ENCODE data around the gene EGFR. TPM values are rescaled to one million over a fixed set of nuclear protein-coding genes. Genes with fewer than 3 reads are reported as not detected.

The EGFR gene
- total and polyA plus RNA-seq, 12 donors, result 7.0 to 111 (median 71.6) TPM

DNA sequence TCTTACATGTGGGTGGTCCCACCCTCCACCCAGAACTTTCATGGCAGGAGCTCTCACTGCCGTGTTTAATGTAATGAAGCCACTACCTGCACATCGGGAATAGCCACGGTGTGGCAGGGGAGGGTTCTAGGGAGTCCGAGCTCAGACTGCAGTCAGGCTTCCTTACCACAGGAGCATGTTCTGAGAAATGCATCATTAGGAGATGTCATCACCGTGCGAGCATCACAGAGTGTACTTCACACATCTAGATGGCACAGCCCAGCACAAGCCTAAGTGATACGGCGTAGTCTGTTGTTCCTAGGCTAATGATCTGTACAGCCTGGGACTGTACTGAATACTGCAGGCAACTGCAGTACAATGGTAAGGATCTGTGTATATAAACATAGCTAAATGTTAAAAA lies 193.4 kb downstream of the EGFR start:
- H3K4me3 ChIP-seq, result no peak overlapping the region
- no peak overlapping the region for H3K27ac ChIP-seq
- 78 to 87% (median 82%) methylated on average over 4 to 8 of the region's 8 CpGs for WGBS, 4 donors
- H3K36me3 ChIP-seq (replicated peaks in 1 of 2), result no peaks in the 10 kb centered on the region
- no peak for DNase-seq
- H3K27me3 ChIP-seq, result no peaks in the 10 kb centered on the region
- intact Hi-C loops (cut with DNase I), result no loop called here
- no peaks in the 10 kb centered on the region for H3K9me3 ChIP-seq (replicated peaks in 1 of 3)
- TF ChIP-seq, protein P1, sequence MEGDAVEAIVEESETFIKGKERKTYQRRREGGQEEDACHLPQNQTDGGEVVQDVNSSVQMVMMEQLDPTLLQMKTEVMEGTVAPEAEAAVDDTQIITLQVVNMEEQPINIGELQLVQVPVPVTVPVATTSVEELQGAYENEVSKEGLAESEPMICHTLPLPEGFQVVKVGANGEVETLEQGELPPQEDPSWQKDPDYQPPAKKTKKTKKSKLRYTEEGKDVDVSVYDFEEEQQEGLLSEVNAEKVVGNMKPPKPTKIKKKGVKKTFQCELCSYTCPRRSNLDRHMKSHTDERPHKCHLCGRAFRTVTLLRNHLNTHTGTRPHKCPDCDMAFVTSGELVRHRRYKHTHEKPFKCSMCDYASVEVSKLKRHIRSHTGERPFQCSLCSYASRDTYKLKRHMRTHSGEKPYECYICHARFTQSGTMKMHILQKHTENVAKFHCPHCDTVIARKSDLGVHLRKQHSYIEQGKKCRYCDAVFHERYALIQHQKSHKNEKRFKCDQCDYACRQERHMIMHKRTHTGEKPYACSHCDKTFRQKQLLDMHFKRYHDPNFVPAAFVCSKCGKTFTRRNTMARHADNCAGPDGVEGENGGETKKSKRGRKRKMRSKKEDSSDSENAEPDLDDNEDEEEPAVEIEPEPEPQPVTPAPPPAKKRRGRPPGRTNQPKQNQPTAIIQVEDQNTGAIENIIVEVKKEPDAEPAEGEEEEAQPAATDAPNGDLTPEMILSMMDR (IDR thresholded peaks at IDR 0.05), result no peak
- no peak for TF ChIP-seq POLR2A (IDR thresholded peaks at IDR 0.05)
- no peaks in the 10 kb centered on the region for H3K4me1 ChIP-seq (replicated peaks in 1 of 2)

DNA sequence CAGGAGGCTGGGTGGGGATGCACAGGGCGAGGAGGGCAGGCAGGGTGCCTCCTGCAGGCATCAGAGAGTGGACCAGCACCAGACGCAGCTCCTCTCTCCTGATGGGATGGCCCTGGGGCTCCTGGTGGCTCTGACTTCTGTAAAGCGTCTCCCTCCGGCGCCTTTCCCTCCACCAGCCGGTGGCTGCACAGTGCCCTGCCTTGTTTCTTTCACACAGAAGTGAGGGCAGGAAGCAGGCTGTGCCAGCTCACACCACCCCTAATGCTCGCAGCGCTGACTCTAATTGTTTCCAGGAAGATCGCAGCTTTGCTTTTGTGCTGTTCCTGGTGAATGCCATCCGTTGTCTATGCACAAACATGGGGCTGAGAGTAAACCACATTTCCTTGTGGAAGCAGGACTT lies 194.0 kb downstream of the EGFR start:
- intact Hi-C loops (cut with DNase I), result no loop called here
- no peaks in the 10 kb centered on the region for H3K4me1 ChIP-seq (replicated peaks in 1 of 2)
- DNase-seq, result no peak
- H3K36me3 ChIP-seq (replicated peaks in 1 of 2), result no peaks in the 10 kb centered on the region
- no peak overlapping the region for H3K4me3 ChIP-seq
- H3K9me3 ChIP-seq (replicated peaks in 1 of 3), result no peaks in the 10 kb centered on the region
- TF ChIP-seq POLR2A (IDR thresholded peaks at IDR 0.05), result no peak
- TF ChIP-seq, protein P1 (IDR thresholded peaks at IDR 0.05), result no peak
- no peaks in the 10 kb centered on the region for H3K27me3 ChIP-seq
- 61 to 84% (median 75%) methylated on average over 9 to 10 of the region's 10 CpGs for WGBS, 4 donors
- no peak overlapping the region for H3K27ac ChIP-seq

DNA sequence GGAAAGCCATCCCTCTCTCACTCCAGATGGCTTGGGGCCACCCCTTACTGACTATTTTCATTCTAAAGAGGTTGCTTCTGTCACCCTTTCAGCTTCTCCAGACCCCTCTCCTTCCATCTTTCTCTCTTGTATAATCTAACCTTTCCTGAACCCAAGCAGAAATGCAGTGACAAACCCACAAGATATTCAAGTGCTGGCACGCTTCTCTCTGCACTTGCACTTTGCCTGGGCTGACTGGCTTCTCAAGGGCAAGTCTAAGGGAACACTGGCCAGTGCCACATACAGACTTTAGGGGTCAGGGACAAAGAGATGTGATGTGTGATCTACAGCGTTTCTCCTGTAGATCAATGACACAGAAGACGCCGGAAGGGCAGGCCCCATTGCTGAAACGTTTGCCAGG lies 195.9 kb downstream of the EGFR start:
- Histone ChIP-seq H3K4me1 (replicated peaks in 1 of 2) (no peaks in the 10 kb centered on the region), H3K4me3 (no peak overlapping the region), H3K27me3 (no peaks in the 10 kb centered on the region), H3K9me3 (replicated peaks in 1 of 3) (no peaks in the 10 kb centered on the region), H3K36me3 (replicated peaks in 1 of 2) (no peaks in the 10 kb centered on the region), H3K27ac (no peak overlapping the region)
- WGBS, 4 donors, result 36 to 48% (median 39%) methylated on average over 5 of the region's 5 CpGs
- DNase-seq, result peak in 6 of 7 donors; percentile 31 to 76 (median 62)
- TF ChIP-seq, protein P1 (IDR thresholded peaks at IDR 0.05), result no peak
- TF ChIP-seq POLR2A (IDR thresholded peaks at IDR 0.05), result no peak
- intact Hi-C loops (cut with DNase I), result no loop called here

DNA sequence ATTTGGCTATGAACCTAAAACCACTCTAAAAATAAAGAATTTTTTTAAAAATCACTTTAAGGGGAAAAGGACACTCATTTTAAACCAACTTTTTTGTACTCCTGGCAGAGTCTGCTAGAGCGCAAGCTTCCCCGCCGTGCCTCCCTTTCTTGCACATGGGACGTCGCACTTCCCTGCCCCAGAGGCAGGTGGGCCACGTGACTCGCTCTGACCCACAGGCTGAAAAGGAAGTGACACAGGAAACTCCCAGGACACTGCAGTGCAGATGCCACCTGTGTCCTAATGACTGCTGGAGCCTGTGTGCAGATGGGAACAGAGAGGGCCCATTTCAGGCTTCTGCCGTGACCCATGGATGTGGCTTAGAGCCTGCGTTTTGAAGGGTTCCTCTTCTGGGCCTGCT lies 204.2 kb downstream of the EGFR start:
- H3K36me3 ChIP-seq (replicated peaks in 1 of 2), result no peaks in the 10 kb centered on the region
- no peaks in the 10 kb centered on the region for H3K27me3 ChIP-seq
- H3K4me1 ChIP-seq (replicated peaks in 1 of 2), result no peaks in the 10 kb centered on the region
- H3K4me3 ChIP-seq, result no peak overlapping the region
- intact Hi-C loops (cut with DNase I), result no loop called here
- 69 to 83% (median 77%) methylated on average over 9 of the region's 9 CpGs for WGBS, 4 donors
- no peak overlapping the region for H3K27ac ChIP-seq
- no peaks in the 10 kb centered on the region for H3K9me3 ChIP-seq (replicated peaks in 1 of 3)
- no peak for DNase-seq
- TF ChIP-seq, protein P1 (IDR thresholded peaks at IDR 0.05), result no peak
- no peak for TF ChIP-seq POLR2A (IDR thresholded peaks at IDR 0.05)

Measured in adrenal gland (tissue), 12 donors.